ENCODE measurements around the gene TAS2R50.

Gene TAS2R50

DNA sequence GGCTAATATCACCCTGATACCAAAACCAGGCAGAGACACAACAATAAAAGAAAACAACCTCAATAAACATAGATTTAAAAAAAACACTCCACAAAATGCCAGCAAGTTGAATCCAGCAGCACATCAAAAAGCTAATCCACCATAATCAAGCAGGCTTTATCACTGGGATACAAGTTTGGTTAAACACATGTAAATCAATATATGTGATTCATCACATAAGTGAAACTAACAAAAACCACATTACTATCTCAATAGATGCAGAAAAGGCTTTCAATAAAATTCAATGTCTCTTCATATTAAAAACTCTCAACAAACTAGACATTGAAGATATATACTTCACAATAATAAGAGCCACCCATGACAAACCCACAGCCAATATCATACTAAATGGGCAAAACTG lies 30.6 kb downstream of the TAS2R50 start:
- no peak for DNase-seq (ENCODE audit: low read depth in 2 of 3, low spot score in 1 of 3)

- DNase-seq (ENCODE audit: low read depth in 2 of 3, low spot score in 1 of 3), result no peak
These were observed 34.1 kb downstream of the TAS2R50 start for GRCh38 chr12:10952645-10953044.

DNA sequence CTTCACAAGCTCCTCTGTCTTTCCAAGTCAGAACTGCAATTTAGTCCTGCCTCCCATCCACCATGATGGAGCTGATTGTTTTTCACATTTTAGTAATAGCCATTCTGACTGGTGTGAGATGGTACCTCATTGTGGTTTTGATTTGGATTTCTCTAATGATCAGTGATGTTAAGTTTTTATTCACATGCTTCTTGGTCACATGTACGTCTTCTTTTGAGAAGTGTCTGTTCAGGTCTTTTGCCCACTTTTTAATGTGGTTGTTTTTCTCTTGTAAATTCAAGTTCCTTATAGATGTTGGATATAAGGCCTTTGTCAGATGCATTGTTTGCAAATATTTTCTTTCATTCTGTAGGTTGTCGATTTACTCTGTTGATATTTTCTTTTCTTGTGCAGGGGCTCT lies 43.5 kb downstream of the TAS2R50 start:
- DNase-seq (ENCODE audit: low read depth in 2 of 3, low spot score in 1 of 3), result no peak

DNA sequence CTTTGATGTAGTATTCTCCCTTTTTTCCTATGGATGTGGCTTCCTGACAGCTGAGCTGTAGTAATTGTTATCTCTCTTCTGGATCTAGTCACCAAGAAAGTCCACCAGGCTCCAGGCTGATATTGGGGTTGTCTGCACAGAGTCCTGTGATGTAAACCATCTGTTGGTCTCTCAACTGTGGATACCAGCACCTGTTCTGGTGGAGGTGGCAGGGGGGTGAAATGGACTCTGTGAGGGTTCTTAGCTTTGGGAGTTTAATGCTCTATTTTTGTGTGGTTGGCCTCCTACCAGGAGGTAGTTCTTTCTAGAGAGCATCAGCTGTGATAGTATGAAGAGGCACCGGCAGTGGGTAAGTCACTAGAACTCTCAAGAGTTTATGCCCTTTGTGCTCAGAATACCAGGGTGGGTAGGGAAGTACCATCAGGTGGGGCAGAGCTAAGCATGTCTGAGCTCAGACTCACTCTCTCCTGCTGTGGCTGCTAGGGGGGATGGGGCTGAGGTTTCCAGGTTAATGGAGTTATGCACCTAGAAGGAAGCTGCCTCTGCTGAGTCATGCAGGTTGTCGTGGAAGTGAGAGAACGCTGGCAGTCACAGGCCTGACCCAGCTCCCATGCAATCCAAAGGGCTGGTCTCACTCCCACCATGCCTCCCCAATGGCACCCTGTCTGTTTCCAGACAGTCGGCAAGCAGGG lies 44.6 kb downstream of the TAS2R50 start:
- DNase-seq (ENCODE audit: low read depth in 2 of 3, low spot score in 1 of 3), result no peak

DNA sequence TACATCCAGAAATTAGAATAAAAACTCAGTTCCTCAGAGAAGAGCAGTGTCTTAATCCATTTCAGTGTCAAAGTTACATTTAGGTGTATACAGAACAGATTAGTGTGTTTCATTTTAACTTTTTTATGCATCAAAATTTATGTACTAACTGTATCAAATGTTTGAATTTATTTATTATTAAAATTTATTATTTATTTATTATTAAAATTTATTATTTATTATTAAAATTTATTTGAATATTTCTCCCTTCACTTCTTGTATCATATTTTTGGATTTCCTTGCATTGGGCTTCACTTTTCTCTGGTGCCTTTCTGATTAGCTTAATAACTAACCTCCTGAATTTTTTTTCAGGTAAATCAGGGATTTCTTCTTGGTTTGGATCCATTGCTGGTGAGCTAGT lies 45.3 kb downstream of the TAS2R50 start:
- DNase-seq (ENCODE audit: low read depth in 2 of 3, low spot score in 1 of 3), result no peak

DNA sequence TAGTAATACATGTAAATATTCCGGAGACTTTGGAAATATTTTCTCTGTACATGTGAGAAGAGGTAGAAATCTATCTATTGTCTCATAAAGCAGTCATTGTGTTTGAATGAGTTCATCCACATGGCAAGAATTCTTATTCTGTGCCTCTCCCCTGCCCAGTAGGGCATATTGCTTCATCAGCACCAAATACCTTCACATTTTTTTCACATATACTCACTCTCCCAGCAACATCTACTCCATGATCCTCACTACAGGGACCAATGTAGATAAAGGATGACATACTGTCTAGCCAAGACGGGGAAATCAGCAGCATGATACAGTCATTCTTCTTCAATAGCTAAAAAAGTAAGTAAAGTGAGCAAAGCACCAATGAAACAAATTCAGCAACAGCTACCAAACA lies 46.3 kb downstream of the TAS2R50 start:
- no peak for DNase-seq (ENCODE audit: low read depth in 2 of 3, low spot score in 1 of 3)

GRCh38 chr12:10939163-10939562 lies 47.5 kb downstream of the TAS2R50 start, which contains the start of gene TAS2R14:
Gene TAS2R14 (minus strand): TSS chr12:10939263. CDS start chr12:10939207, 56 bp downstream.
- DNase-seq (ENCODE audit: low read depth in 2 of 3, low spot score in 1 of 3), result no peak

DNA sequence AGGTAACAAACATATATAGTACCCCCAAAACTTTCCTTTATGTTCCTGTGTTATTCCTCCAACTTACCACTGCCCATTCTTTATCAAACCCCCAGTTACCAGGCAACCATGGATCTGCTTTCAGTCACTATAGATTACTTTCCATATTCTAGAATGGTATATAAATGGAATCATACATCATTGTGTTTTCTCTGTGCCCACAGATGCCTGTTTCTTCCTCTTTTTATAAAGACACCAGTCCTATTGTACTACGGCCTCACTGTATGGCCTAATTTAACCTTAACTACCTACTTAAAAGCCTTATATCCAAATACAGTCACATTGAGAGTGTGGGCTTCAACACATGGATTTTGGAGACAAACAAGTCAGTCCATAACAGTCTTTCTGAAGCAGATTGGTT lies 50.2 kb downstream of the TAS2R50 start:
- DNase-seq (ENCODE audit: low read depth in 2 of 3, low spot score in 1 of 3), result no peak
